Fibroblast of pulmonary artery (primary cell): ENCODE data around the gene GRIA4.

Experiments used
- DNase-seq: peaks from one replicate; pipeline ENCODE4 v3.0.0-alpha.2; 2010; ENCODE audit warnings: low read depth
- H3K4me3 ChIP-seq: replicated peaks from 2 replicates; pipeline ENCODE4 v1.5.1; 2011; ENCODE audit warnings: low read depth, mild to moderate bottlenecking, control low read depth, low read length, moderate library complexity
- TF ChIP-seq, protein P1 (sequence below): IDR thresholded peaks from 2 replicates; pipeline ENCODE4 v1.5.1; 2011; ENCODE audit warnings: mild to moderate bottlenecking, control low read depth, low read length, inconsistent platforms; ENCODE audit errors: missing control alignments

The GRIA4 gene

DNA sequence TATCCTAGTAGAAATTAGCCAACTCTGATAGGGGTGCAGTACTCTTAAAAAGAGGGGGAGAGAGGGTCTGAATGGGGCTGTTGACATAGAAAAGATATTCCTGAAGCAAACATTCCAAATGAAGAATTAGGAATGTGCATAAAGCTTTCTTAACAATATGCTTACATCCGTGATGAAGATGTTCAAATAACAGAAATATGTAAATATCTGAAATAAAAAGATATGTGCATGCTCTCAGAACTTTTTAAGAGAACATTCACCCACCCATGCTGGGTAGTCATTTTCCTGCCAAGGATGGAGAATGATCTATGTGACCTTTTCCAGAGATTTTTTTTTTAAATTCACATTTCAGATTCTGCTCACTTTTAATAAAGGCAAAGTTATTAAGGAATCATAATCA lies 80.6 kb downstream of the GRIA4 start:
- no peak for DNase-seq
- H3K4me3 ChIP-seq: no peak overlapping the region
- TF ChIP-seq, protein P1, sequence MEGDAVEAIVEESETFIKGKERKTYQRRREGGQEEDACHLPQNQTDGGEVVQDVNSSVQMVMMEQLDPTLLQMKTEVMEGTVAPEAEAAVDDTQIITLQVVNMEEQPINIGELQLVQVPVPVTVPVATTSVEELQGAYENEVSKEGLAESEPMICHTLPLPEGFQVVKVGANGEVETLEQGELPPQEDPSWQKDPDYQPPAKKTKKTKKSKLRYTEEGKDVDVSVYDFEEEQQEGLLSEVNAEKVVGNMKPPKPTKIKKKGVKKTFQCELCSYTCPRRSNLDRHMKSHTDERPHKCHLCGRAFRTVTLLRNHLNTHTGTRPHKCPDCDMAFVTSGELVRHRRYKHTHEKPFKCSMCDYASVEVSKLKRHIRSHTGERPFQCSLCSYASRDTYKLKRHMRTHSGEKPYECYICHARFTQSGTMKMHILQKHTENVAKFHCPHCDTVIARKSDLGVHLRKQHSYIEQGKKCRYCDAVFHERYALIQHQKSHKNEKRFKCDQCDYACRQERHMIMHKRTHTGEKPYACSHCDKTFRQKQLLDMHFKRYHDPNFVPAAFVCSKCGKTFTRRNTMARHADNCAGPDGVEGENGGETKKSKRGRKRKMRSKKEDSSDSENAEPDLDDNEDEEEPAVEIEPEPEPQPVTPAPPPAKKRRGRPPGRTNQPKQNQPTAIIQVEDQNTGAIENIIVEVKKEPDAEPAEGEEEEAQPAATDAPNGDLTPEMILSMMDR: no peak

DNA sequence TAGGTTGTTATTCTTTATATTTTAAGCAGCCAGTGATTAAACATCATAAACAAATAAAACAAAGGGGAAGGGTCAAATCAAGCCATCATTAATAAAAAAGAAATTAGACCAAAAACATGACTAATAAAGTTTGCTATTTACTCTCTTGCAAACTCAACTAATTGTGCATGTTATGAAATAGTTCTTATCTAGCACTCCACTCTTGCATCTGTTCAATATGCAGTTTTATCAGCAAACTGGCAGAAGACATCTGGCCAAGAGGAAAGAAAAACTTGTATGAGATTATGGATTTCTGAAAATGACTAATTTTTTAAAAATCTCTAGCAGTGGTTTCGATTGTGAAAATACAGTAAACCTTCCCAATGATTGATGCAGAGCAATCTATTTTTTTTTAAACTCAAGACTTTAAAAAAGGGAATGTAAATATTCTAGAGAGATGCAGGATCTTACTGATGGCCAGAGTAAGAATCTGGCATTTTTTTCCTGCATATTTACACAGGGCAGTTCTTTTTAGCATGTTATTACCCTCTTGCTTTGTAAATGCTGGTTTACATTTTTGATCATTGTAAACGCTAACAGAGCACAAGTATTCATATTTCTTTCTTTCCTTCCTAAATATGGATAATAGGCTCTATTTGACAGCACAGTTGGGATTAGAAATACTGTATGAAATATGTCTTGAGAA lies 83.3 kb downstream of the GRIA4 start:
- TF ChIP-seq, protein P1: no peak
- H3K4me3 ChIP-seq: no peak overlapping the region
- peak; percentile 1 for DNase-seq

DNA sequence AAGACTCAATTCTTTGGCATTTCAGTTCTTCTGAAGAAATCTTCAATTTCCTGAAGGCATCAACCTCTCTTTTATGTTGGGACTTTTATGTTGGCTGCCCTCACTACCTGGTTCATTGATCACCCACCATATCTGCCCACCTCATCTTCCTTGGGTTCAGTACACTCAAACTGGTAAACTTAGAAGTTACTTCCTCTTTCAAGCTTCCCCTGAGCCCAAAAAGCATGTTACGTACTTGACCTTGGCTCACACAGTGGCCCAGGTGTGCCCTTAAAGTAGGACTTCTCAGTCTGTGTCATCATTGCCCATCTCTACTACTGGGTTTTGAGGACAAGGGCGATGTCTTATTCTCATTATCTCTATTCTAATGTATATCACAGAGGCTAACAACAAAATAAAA lies 86.1 kb downstream of the GRIA4 start:
- no peak overlapping the region for H3K4me3 ChIP-seq
- DNase-seq: no peak
- TF ChIP-seq, protein P1: no peak

DNA sequence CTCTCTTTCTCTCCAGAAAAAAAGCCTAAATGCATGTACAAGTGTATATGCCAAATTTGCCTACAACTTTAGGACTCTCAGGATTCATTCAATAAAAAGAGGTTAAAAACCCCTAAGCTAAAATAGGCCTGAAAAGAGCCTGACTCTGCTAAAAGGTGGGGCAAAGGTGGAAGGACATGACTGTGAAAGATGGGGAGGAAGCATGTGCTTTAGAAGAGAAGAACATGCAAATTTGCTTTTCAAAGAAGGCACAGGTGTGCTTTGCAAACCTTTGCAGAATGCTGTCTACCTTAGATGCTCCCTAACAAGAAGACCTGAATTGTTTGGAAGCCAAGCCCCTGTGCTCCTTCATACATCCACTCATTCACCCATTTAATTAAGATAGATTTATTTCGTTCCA lies 87.4 kb downstream of the GRIA4 start:
- TF ChIP-seq, protein P1: no peak
- DNase-seq: no peak
- no peak overlapping the region for H3K4me3 ChIP-seq

DNA sequence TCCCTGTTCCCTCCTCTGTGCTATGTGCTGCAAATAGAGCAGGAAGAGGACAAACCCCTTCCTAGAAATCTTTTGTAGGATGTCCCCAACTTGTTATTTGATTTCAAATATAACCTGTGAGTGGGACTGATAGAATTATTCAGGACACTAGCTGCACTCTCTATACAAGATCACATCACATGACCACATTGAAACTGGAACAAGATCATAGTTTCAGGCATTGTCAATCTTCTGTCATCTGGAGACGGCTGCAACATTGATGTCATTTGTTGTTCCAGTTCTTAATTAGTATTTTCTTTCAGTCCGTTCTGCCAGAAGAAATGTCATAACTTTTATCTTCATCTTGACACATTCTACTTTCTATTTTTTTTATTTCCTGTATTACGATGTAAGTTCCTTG lies 89.3 kb downstream of the GRIA4 start:
- TF ChIP-seq, protein P1: no peak
- no peak for DNase-seq
- H3K4me3 ChIP-seq: no peak overlapping the region

- H3K4me3 ChIP-seq: no peak overlapping the region
- no peak for DNase-seq
- TF ChIP-seq, protein P1: no peak
Observed at GRCh38 chr11:105700271-105700670, 90.4 kb downstream of the GRIA4 start.

GRCh38 chr11:105701098-105701497 lies 91.2 kb downstream of the GRIA4 start:
- no peak overlapping the region for H3K4me3 ChIP-seq
- no peak for DNase-seq
- TF ChIP-seq, protein P1: no peak
